HUES48 (cell line): ENCODE measurements around the gene CCDC197.

Source experiments
- H3K27ac ChIP-seq: one replicate; pipeline ENCODE4 v1.7.0; 2013; ENCODE audit warnings: low read depth, low read length, inconsistent platforms
- H3K27me3 ChIP-seq: 2 replicates; pipeline ENCODE4 v1.6.1; 2013; ENCODE audit warnings: mild to moderate bottlenecking, low read length; ENCODE audit not compliant: control insufficient read depth, insufficient read depth
- H3K36me3 ChIP-seq: 2 replicates; pipeline ENCODE4 v1.6.1; 2013; ENCODE audit warnings: low read length; ENCODE audit not compliant: control insufficient read depth, insufficient read depth
- H3K4me1 ChIP-seq: 2 replicates; pipeline ENCODE4 v1.6.1; 2013; ENCODE audit warnings: mild to moderate bottlenecking, low read length; ENCODE audit not compliant: control insufficient read depth, insufficient read depth
- H3K4me3 ChIP-seq: 2 replicates; pipeline ENCODE4 v1.5.1; 2013; ENCODE audit warnings: mild to moderate bottlenecking, low read depth, low read length
- H3K9ac ChIP-seq: 2 replicates; pipeline ENCODE4 v1.6.1; 2013; ENCODE audit warnings: mild to moderate bottlenecking, low read depth, low read length, moderate library complexity
- H3K9me3 ChIP-seq: 2 replicates; pipeline ENCODE4 v1.6.1; 2013; ENCODE audit warnings: low read length; ENCODE audit not compliant: control insufficient read depth, insufficient read depth

CCDC197 gene

GRCh38 chr14:93991649-93992048 lies 5.5 kb upstream of the CCDC197 start:
- Histone ChIP-seq H3K27ac (no peak overlapping the region), H3K27me3 (no peaks in the 10 kb centered on the region), H3K4me1 (no peaks in the 10 kb centered on the region; the same call in 1 of the 2 replicates), H3K4me3 (no peak overlapping the region), H3K9me3 (no peaks in the 10 kb centered on the region), H3K36me3 (no peaks in the 10 kb centered on the region), H3K9ac (no peak overlapping the region)

DNA sequence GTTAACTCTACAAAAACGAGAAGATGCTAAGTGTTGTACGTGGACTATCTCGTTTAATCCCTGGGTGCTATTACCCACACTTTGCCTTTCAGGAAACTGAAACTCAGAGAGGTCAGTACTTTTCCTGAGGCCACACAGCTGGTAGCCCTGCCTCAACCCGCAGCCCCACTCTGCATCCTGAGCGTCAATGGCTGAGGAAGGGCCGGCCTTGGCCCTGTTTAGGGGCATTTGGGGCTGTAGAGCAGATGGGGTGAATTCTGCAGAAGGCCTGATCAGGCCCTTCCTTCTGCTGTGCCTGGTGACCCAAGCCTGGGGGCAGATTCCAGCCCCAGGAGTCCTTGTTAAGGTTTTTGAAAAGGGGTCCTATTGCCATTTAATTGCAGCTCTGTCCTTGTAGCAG lies 3.7 kb upstream of the CCDC197 start:
- Histone ChIP-seq H3K4me1 (no peaks in the 10 kb centered on the region), H3K36me3 (no peaks in the 10 kb centered on the region), H3K27ac (no peak overlapping the region), H3K9me3 (no peaks in the 10 kb centered on the region), H3K4me3 (no peak overlapping the region), H3K9ac (no peak overlapping the region), H3K27me3 (no peaks in the 10 kb centered on the region)

- Histone ChIP-seq H3K36me3 (no peaks in the 10 kb centered on the region), H3K4me1 (no peaks in the 10 kb centered on the region), H3K27ac (no peak overlapping the region), H3K9ac (no peak overlapping the region), H3K27me3 (no peaks in the 10 kb centered on the region), H3K9me3 (no peaks in the 10 kb centered on the region), H3K4me3 (no peak overlapping the region)
Observed at GRCh38 chr14:93994919-93995682, 2.0 kb upstream of the CCDC197 start.

DNA sequence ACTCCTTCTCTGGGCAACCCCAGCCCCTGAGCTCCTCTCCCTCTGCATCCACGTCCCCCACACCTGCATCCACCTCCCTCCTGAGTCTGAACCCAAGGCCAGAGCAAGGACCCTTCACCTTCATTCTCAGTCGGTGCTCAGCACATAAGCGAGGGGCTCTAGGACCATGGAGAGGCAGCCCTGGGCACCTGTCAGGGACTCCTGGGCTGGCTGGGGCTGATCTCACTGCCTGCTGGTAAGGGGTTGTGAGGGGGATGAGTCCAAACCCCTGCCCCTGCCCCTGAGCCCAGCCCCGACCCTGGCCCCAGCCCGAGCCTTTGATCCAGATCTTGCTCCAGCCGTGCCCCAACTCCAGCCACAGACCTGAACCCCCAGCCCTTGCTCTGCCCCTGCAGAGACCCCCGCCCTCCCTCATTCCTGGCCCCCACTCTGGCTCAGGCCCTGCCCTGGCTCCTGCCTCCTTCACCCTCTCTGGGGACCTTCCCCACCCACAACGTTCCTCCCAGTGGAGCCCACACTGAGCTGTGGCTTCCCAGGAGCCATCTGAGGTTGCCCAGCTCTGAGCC lies 888 bp upstream of the CCDC197 start:
- H3K27ac ChIP-seq: no peak overlapping the region

DNA sequence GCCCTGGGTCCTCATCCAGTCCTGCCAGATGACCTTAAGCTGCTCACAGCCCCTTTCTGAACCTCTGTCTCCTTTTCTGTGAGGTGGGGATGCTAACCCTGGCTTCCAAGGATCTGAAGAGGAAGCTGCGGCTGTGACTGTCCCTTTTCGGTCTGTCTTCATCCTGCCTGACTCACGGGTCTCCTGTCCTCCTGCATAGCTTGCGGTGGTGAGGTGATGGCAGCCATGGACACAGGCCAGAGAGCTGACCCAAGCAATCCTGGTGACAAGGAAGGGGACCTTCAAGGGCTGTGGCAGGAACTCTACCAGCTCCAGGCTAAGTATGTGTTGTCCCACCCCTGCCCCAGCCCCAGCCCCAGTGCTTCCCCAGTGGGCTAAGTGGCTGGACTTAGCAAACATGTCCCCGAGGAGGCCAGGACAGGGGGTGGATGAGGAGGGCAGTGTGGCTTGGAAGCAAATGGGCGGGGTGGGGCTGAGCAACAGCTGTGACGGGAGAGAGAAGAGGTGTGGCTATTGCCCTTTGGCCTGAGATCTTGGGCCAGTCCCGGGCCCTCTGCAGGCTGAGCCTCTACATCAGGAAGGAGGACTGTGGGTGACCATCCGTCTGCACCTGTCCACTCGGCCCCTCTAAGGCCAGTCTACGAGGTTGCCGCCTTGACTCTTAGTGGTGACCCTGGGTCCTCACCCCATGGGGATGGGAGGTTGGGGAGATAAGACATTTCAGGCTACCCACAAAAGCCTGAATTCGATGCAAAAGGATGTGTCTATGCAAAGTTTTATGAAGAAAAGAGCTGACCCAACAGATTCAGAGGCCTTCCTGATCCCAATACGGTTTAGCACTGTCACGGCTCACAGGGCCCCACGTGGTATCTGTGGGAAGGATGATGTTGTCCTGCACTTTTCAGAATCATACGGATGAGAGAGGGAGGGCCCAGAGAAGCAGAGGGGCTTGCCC lies 1.1 kb downstream of the CCDC197 start:
- Histone ChIP-seq H3K9me3 (no peaks in the 10 kb centered on the region), H3K36me3 (no peaks in the 10 kb centered on the region), H3K9ac (no peak overlapping the region), H3K27me3 (peaks cover 4% of the 10 kb centered on the region; the same call in 1 of the 2 replicates), H3K4me3 (no peak overlapping the region), H3K27ac (no peak overlapping the region), H3K4me1 (no peaks in the 10 kb centered on the region)

More for the DNA sequence above, 888 bp upstream of the CCDC197 start:
- H3K27me3 ChIP-seq: no peaks in the 10 kb centered on the region
- H3K36me3 ChIP-seq: no peaks in the 10 kb centered on the region
- no peak overlapping the region for H3K4me3 ChIP-seq
- no peaks in the 10 kb centered on the region for H3K4me1 ChIP-seq
- H3K9me3 ChIP-seq: no peaks in the 10 kb centered on the region
- H3K9ac ChIP-seq: no peak overlapping the region

DNA sequence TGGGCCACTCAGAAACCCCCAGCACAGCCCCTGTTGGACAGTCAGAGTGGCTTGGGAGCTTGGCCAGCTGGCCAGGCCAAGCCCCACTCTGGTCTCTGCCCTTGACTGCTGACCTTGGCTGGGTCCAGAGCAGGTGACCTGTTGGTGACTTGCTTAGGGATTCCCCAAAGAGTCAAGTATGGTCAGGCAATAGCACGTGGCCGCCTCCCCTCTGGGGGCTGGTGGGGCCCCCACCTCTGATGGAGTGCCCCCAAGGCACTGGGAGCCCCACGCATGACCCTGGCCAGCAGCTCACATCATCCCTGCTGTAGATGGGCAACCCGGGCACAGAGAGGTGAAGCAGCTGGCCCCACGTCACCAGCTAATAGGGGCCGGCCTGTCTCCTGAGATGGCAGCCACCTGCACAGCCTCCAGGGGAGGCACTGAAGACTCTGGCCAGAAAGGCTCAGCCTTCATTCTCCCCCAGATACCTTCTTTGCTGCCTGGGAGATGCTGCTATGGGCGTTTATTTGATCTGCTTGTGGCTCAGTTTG lies 1.8 kb downstream of the CCDC197 start:
- H3K4me1 ChIP-seq: no peaks in the 10 kb centered on the region
- H3K4me3 ChIP-seq: no peak overlapping the region
- H3K9me3 ChIP-seq: no peaks in the 10 kb centered on the region
- H3K27ac ChIP-seq: no peak overlapping the region
- H3K27me3 ChIP-seq: peaks cover 4% of the 10 kb centered on the region; the same call in 1 of the 2 replicates
- no peaks in the 10 kb centered on the region for H3K36me3 ChIP-seq
- H3K9ac ChIP-seq: no peak overlapping the region

GRCh38 chr14:93999573-93999972 lies 2.5 kb downstream of the CCDC197 start:
- no peak overlapping the region for H3K4me3 ChIP-seq
- H3K4me1 ChIP-seq: no peaks in the 10 kb centered on the region
- H3K27ac ChIP-seq: no peak overlapping the region
- peaks cover 4% of the 10 kb centered on the region; the same call in 1 of the 2 replicates for H3K27me3 ChIP-seq
- no peaks in the 10 kb centered on the region for H3K9me3 ChIP-seq
- no peaks in the 10 kb centered on the region for H3K36me3 ChIP-seq
- no peak overlapping the region for H3K9ac ChIP-seq

- H3K9me3 ChIP-seq: no peaks in the 10 kb centered on the region
- H3K4me1 ChIP-seq: no peaks in the 10 kb centered on the region
- no peak overlapping the region for H3K9ac ChIP-seq
- no peak overlapping the region for H3K4me3 ChIP-seq
- no peaks in the 10 kb centered on the region for H3K36me3 ChIP-seq
- H3K27me3 ChIP-seq: peaks cover 4% of the 10 kb centered on the region; the same call in 1 of the 2 replicates
- H3K27ac ChIP-seq: no peak overlapping the region
Observed at GRCh38 chr14:94000267-94000666, 3.2 kb downstream of the CCDC197 start.

DNA sequence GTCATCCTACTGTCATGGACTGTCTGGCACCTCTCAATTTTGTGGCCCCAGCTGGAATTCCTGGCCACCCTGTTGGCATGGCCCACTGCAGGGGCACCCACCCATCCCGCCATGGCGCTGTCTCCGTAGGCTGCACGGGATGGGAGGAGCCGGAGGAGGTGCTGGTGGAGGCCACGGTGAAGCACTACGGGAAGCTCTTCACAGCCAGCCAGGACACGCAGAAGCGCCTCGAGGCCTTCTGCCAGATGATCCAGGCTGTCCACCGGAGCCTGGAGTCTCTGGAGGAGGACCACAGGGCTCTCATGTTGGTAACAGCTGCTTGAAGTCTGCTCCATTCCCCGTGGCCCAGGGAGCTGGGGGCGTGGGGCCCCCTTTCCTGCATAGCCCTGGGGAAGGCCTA lies 3.9 kb downstream of the CCDC197 start:
- Histone ChIP-seq H3K9ac (no peak overlapping the region), H3K4me1 (no peaks in the 10 kb centered on the region)

DNA sequence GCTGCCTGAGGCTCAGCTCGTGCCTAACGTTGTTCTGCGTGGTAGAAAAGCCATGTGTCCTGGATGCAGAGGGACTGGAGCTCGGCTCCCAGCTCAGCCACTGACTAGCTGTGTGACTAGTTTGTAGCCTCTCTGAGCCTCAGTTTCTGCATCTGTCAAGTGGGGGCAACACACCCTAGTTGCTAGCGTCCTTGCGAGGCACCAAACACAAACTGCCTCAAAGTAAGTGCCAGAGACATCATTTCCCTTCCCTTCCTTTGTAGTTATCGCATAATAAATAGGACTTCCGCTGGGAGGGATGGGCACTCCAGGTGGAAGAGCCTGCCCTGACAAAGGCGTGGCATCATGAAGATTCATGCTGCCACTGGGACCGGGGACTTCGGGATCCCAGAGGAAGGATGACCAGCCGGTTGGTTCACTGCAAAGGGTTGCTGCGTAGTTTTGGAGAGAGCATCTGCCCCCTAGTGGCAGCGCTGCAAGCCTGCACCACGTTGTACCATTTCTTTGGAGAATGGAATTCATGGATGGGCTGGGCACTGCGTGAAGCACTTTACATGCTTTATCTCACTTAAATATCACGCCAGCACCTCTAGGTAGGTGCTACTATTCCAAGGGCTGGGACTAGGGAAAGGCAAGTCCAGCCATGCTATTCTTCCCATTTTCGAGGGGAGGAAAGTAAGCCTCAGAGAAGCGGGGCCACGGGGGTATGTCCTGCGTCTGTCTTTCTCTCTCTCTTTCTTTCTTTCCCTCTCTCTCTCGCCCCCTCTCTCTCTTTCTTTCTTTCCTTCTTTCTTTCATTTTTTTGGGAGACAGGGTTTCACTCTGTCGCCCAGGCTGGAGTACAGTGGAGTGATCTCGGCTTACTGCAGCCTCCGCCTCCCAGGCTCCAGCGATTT lies 4.6 kb downstream of the CCDC197 start:
- Histone ChIP-seq H3K9me3 (no peaks in the 10 kb centered on the region), H3K4me3 (no peak overlapping the region), H3K27ac (no peak overlapping the region), H3K9ac (no peak overlapping the region), H3K4me1 (no peaks in the 10 kb centered on the region), H3K36me3 (no peaks in the 10 kb centered on the region), H3K27me3 (peaks cover 4% of the 10 kb centered on the region; the same call in 1 of the 2 replicates)

More for the DNA sequence above, 3.9 kb downstream of the CCDC197 start:
- Histone ChIP-seq H3K9me3 (no peaks in the 10 kb centered on the region), H3K4me3 (no peak overlapping the region), H3K27me3 (peaks cover 4% of the 10 kb centered on the region; the same call in 1 of the 2 replicates), H3K27ac (no peak overlapping the region), H3K36me3 (no peaks in the 10 kb centered on the region)
